Lung (tissue), 12 donors: ENCODE measurements around the gene NR6A1. TPM values are rescaled to one million over a fixed set of nuclear protein-coding genes. Genes with fewer than 3 reads are reported as not detected.

Experiments
- ATAC-seq: fragments of 200-7000 bp; cut with Tn5 transposase; one replicate; pipeline ENCODE4 v1.9.1; 2020; ENCODE audit warnings: moderate number of reproducible peaks; ENCODE audit not compliant: insufficient read depth, low FRiP score
- DNase-seq, 3 donors: peaks; one replicate each; pipeline ENCODE4 v3.0.0-alpha.2; 2013 to 2017
- H3K27ac ChIP-seq, 2 donors: one replicate each; pipeline ENCODE4 v1.5.1; 2013; ENCODE audit warnings: mild to moderate bottlenecking in 2 of 2, moderate library complexity in 2 of 2, control low read depth in 1 of 2, inconsistent platforms in 1 of 2, low read depth in 1 of 2, low read length in 1 of 2
- H3K27me3 ChIP-seq, 3 donors: one replicate each; pipeline ENCODE4 v1.5.1; 2013; ENCODE audit warnings: low read length in 2 of 3; ENCODE audit not compliant: control insufficient read depth in 3 of 3, insufficient read depth in 3 of 3
- H3K36me3 ChIP-seq, 4 donors: one replicate each; pipeline ENCODE4 v1.5.1; 2013; ENCODE audit warnings: low read length in 4 of 4, mild to moderate bottlenecking in 1 of 4, moderate library complexity in 1 of 4; ENCODE audit not compliant: control insufficient read depth in 4 of 4, insufficient read depth in 4 of 4
- H3K4me1 ChIP-seq, 5 donors: one replicate each; pipeline ENCODE4 v1.5.1; 2013; ENCODE audit warnings: low read length in 5 of 5, mild to moderate bottlenecking in 2 of 5, moderate library complexity in 1 of 5; ENCODE audit not compliant: control insufficient read depth in 5 of 5, insufficient read depth in 5 of 5
- H3K4me3 ChIP-seq: one replicate; pipeline ENCODE4 v1.5.1; 2013; ENCODE audit warnings: mild to moderate bottlenecking, control low read depth, moderate library complexity
- H3K9ac ChIP-seq, 2 donors: one replicate each; pipeline ENCODE4 v1.5.1; 2013; ENCODE audit warnings: low read length in 2 of 2, control low read depth in 1 of 2; ENCODE audit not compliant: insufficient read depth in 1 of 2
- H3K9me3 ChIP-seq, 4 donors: one replicate each; pipeline ENCODE4 v1.5.1; 2013; ENCODE audit warnings: low read length in 3 of 4, mild to moderate bottlenecking in 1 of 4, moderate library complexity in 1 of 4; ENCODE audit not compliant: control insufficient read depth in 4 of 4, insufficient read depth in 3 of 4
- CTCF ChIP-seq: IDR thresholded peaks from 2 replicates; pipeline ENCODE4 v1.5.1; 2012; ENCODE audit warnings: mild to moderate bottlenecking; ENCODE audit errors: control extremely low read depth, extremely low read depth
- whole genome bisulfite sequencing, 2 donors: extraction: QIAGEN DNeasy Blood & Tissue Kit; methylation state at CpG; one replicate each; pipeline ENCODE4 v1.1.7; 2013; 5-methylcytosine and 5-hydroxymethylcytosine counted together
- polyA plus RNA-seq, 2 donors: library from polyadenylated mRNA; stranded (reverse); fragments of 200-250 nt; gene quantifications; one replicate each; pipeline ENCODE4 v1.2.1, GENCODE V29; 2013
- total RNA-seq, 2 donors: library from RNA; depleted of rRNA in 1 of 2; stranded (reverse); fragments of >200 nt in 1 of 2; gene quantifications; one replicate each; pipeline ENCODE4 v1.2.1, GENCODE V29; 2014 to 2021
- donor health status: control.
- donor health status: control.
- donor health status: Bipolar disorder and iron deficiency.
- donor health status: healthy.
- donor health status: DM: yes; HTN: yes; CAD: no.

The NR6A1 gene
- total and polyA plus RNA-seq, 4 donors, result 0.94 to 4.0 (median 2.4) TPM

DNA sequence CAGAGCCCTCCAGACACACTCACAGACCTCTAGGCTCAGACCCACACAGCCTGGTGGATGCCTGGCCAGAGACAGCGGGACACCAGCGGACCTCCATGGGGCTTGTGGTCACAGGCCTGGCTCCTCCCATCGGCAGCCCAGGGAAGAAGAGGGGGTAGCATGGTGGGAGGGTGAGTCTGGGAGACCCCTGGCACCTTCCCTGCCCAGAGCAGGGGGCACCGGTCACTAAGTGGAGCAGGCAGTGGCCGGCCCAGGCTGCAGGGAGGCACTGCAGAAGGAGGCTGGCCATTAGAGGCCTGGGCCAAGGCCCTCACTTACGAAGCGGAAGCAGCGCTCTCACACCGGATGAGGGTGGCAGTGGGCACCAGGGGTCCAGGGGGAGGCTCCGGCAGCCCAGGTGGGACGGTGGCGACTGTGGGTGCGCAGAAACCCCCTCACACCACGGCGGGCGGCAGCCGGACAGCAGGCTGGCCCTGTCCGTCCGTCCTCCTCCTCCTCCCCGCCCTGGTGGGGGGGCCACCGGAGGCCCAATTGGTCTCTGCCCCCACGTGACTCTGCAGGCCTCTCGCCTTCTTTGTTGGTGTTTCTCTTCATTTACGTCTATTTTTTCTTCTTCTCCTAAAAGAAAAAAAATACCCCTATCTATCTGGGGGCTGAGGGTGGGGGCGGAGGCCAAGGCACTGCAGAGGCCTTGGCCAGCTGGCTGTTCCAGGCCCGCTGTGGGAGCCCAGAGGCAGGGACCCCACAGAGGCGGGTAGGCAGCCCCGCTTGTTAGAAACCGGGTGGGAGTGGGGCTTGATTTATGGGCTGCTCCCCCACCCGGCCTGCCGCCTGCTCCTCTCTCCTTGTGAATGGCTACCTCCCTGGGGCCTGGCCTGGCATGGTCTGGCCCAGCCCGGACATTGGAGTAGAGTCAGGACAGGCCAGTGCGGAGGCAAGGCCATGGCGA, 263.9 kb downstream of the NR6A1 start, which contains the start of gene NR5A1:
NR5A1 (minus strand) TSS at position 469 of the 949 bp plus-strand sequence. CDS start 4,004 bp downstream, outside the sequence.
- Histone ChIP-seq H3K4me1 (peaks cover 0 to 19% (median 4%) of the 10 kb centered on the region in 5 donors), H3K9ac (no peak within 1 kb of the TSS), H3K4me3 (no peak within 1 kb of the TSS), H3K27ac (no peak within 1 kb of the TSS), H3K27me3 (peaks cover 15 to 32% (median 22%) of the 10 kb centered on the region in 3 donors), H3K9me3 (peaks cover 0 to 8% (median 0%) of the 10 kb centered on the region in 4 donors), H3K36me3 (no peaks in the 10 kb centered on the region)
- DNase-seq (no peak), ATAC-seq (no peak)
- WGBS, 2 donors, result 95 to 96% methylated on average over 32 to 34 of the region's 34 CpGs
- TF ChIP-seq CTCF, result no peak

DNA sequence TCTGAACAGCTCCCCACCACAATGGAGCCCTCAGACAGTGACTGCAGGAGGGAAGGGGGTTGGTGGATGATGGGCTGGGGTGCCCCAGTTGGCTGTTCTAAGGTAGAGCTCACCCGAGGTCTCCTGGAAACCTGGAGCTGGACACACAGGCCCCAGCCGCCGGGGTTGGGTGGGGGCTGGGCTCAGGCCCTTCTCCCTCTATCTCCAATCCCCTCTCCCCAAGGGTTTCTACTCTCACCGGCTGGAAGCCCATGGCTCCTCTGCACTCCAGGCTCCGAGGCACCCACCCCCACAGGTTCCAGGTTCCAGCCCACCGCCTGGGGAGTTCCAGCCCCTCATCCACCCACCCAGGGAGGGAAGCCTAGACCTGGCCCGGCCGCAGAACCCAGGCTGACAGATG, 264.7 kb downstream of the NR6A1 start:
- peaks cover 0 to 13% (median 0%) of the 10 kb centered on the region in 5 donors for H3K4me1 ChIP-seq
- H3K9ac ChIP-seq, result no peak overlapping the region
- H3K4me3 ChIP-seq, result no peak overlapping the region
- DNase-seq (no peak), ATAC-seq (no peak)
- TF ChIP-seq CTCF, result no peak
- no peak overlapping the region for H3K27ac ChIP-seq
- peaks cover 0 to 8% (median 0%) of the 10 kb centered on the region in 4 donors for H3K9me3 ChIP-seq
- no peaks in the 10 kb centered on the region for H3K36me3 ChIP-seq
- peaks cover 15 to 40% (median 28%) of the 10 kb centered on the region in 3 donors for H3K27me3 ChIP-seq
- WGBS, 2 donors, result 92 to 97% methylated on average over 8 of the region's 8 CpGs

DNA sequence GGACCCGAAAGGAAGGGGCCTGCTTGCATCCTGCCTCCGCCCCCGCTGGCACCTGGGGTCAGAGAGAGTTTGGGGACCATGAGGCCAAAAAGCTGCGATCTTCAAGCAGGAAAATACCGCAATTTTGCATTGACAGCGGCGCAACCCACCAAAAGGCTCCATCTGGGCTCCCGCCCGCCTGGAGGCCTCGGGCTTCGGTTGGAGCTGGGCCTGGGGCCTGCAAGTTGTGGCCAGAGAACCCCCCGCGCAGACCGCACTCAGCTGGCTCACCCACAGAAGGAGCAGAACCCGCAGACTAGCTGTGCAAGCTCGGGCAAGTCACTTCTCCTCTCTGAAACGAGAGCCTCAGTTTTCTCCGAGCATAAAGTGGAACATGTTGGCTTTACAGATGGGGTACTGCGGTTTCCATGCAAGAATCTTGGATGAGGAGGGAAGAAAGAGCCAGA, 265.2 kb downstream of the NR6A1 start:
- TF ChIP-seq CTCF, result no peak
- WGBS, 2 donors, result 91 to 93% methylated on average over 19 of the region's 19 CpGs
- H3K9me3 ChIP-seq, result peaks cover 0 to 8% (median 0%) of the 10 kb centered on the region in 4 donors
- ATAC-seq (no peak), DNase-seq (no peak)
- no peak overlapping the region for H3K4me3 ChIP-seq
- H3K4me1 ChIP-seq, result peaks cover 0 to 12% (median 0%) of the 10 kb centered on the region in 5 donors
- H3K9ac ChIP-seq, result no peak overlapping the region
- peaks cover 15 to 44% (median 32%) of the 10 kb centered on the region in 3 donors for H3K27me3 ChIP-seq
- H3K36me3 ChIP-seq, result no peaks in the 10 kb centered on the region
- H3K27ac ChIP-seq, result no peak overlapping the region
